Glomerular visceral epithelial cell (primary cell): ENCODE results near the gene EAPP.
"Not testable (repeated sequence)": the region's sequence is repeated elsewhere in the genome, so short reads cannot be mapped to it uniquely, and the experiment has no call there.

Experiments
- DNase-seq: peaks from one replicate; pipeline ENCODE4 v3.0.0-alpha.2; 2016; ENCODE audit errors: extremely low spot score

EAPP gene

DNA sequence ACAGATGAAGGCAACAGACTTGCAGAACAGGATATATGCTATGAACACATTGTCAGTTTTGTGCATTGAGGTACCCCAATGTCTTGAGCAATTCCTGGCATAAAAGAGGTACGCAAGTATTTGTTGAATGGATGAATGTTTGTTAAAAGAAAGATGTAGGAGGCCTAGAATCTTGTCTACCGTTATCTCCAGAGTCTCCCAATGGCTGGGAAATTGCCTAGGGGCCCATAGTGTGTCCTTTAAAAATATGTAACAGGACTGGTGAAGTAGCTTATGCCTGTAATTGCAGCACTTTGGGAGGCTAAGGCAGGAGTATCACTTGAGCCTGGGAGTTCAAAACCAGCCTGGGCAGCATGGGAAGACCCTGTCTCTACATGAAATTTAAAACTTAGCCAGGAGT, 57.0 kb downstream of the EAPP start:
- no peak for DNase-seq

DNA sequence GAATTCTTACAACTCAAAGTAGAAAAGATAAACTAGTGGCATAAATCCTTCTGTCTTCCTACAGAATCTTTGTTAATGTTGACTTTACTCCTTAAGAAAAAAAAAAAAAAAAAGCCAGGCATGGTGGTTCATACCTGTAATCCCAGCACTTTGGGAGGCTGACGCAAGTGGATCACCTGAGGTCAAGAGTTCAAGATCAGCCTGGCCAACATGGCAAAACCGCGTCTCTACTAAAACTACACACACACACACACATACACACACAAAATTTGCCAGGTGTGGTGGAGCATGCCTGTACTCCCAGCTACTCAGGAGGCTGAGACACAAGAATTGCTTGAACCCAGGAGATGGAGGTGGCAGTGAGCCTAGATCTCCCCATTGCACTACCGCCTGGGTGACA, 59.8 kb downstream of the EAPP start:
- no peak for DNase-seq

DNA sequence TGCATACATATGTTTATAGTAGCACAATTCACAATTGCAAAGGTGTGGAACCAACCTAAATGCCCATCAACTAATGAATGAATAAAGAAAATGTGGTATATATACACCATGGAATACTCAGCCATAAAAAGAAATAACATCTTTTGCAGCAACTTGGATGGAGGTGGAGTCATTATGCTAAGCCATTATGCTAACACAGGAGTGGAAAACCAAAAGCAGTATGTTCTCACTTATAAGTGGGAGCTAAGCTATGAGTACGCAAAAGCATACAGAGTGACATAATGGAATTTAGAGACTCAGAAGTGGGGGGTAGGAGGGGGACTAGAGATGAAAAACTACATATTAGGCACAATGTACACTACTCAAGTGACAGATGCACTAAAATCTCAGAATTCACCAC, 61.2 kb downstream of the EAPP start:
- no peak for DNase-seq

DNA sequence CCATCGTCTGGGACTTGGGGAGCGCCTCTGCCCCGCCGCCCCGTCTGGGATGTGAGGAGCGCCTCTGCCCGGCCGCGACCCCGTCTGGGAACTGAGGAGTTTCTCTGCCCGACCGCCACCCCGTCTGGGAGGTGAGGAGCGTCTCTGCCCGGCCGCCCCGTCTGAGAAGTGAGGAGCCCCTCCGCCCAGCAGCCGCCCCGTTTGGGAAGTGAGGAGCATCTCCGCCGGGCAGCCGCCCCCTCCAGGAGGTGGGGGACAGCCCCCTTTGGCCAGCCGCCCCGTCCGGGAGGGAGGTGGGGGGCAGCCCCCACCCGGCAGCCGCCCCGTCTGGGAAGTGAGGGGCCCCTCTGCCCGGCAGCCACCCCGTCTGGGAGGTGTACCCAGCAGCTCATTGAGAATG, 63.5 kb downstream of the EAPP start:
- not testable (repeated sequence) for DNase-seq

DNA sequence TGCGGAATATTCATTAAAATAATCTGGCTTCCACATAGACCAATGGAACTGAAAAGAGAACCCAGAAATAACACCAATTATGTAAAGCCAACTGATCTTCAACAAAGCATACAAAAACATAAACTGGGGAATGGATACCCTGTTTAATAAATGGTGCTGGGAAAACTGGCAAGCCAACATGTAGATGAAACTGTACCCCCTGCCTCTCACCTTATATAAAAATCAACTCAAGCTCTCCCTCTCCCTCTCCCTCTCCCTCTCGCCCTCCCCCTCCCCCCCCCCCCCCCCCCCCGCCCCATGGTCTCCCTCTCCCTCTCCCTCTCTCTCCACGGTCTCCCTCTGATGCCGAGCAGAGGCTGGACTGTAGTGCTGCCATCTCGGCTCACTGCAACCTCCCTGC, 64.3 kb downstream of the EAPP start:
- DNase-seq: no peak

DNA sequence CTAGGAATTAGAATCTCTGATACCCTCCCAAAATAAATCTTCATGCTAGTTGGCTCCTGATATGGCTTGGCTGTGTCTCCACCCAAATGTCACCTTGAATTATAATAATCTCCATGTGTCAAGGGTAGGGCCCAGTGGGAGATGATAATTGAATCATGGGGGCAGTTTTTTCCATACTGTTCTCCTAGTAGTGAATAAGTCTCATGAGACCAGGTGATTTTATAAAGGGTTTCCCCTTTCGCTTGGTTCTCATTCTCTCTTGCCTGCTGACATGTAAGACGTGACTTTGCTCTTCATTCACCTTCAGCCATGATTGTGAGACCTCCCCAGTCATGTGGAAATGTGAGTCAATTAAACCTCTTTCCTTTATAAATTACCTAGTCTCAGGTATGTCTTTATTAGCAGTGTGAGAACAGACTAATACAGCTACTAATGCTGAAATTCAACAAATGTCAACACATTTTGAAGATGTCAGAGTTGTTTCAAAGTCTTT, 65.3 kb downstream of the EAPP start:
- no peak for DNase-seq

DNA sequence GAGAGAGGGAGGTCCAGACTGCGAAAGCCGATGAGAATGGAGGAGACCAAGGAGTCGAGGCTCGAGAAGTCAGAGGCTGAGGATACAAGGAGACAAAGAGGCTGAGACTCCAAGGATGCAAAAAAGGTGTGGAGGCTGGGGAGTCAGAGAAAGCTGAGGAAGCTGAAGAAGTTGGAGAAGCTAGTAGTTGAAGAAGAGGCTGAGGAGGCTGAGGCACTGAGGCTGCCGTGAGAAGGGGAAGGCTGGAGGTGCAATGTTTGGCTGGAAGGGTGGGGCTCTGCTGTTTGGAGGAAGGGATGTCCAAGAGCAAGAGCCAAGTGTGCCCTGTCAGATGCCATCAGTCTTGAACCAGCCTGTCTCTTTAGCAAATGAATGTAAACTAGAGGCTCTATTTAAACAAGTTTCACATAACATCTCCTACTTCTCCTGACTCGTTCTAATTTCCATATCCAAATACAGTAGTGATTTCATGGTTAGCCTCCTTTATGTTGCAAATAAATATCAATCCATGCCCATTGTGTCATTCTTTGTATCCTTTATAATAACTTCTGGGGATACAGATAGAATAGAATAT, 66.7 kb downstream of the EAPP start:
- no peak for DNase-seq

DNA sequence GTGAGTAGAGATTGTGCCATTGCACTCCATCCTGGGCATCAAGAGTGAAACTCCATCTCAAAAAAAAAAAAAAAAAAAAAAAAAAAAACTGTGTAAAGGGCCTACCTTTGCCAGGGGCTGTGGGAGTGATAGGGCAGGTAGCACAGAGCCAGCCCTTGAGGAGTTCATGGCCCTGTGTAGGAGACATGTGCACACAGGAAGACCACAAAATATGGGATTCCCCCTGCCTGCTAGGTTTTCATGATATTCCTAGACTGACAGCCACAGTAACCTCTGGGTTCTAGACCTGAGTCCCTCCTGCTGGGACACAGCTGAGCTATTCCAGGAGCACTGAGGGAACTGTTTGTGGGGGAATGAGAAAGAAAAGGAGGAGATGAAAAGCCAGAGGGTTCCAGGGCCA, 69.2 kb downstream of the EAPP start:
- DNase-seq: no peak

DNA sequence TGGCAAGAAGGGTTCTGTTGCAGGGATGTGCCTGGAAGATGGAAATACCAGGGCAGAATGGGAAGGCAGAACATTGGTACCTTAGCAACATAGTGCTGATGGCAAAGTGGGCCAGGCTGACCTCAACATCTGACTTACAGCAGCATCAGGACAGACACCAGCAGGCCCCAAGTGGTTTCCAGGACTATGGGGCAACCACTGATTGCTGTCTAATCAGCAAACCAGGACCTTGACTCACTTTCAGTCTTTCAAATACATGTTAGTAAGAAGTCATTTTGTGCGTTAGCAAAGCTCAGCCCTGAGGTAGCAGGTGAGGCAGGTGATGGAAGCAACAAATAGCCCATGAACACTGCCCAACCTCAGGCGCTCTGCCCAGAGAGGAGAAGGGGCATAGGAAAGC, 72.8 kb downstream of the EAPP start:
- DNase-seq: no peak
